HG03439 (cell line): ENCODE results near the gene FAM193A.
"Not testable (repeated sequence)": the region's sequence is repeated elsewhere in the genome, so short reads cannot be mapped to it uniquely, and the experiment has no call there.

ENCODE experiments used
- ATAC-seq: cut with Tn5 transposase; IDR thresholded peaks from one replicate; pipeline ENCODE4 v1.9.1; 2021; ENCODE audit warnings: mild to moderate bottlenecking, moderate library complexity; ENCODE audit not compliant: unreplicated experiment

Gene FAM193A

GRCh38 chr4:2604614-2605013 lies 68.2 kb downstream of the FAM193A start:
- no peak for ATAC-seq

- no peak for ATAC-seq
Measured at GRCh38 chr4:2606960-2607506, 70.6 kb downstream of the FAM193A start.

GRCh38 chr4:2607822-2608221 lies 71.4 kb downstream of the FAM193A start:
- ATAC-seq, result no peak

- ATAC-seq, result no peak
Measured at GRCh38 chr4:2608291-2608690, 71.8 kb downstream of the FAM193A start.

GRCh38 chr4:2615821-2616220 lies 79.4 kb downstream of the FAM193A start:
- ATAC-seq, result no peak

GRCh38 chr4:2617955-2618354 lies 81.5 kb downstream of the FAM193A start:
- ATAC-seq, result no peak

GRCh38 chr4:2618729-2619128 lies 82.3 kb downstream of the FAM193A start:
- not testable (repeated sequence) for ATAC-seq

- ATAC-seq, result no peak
Measured at GRCh38 chr4:2619459-2619858, 83.0 kb downstream of the FAM193A start.

- ATAC-seq, result no peak
Measured at GRCh38 chr4:2621419-2621818, 85.0 kb downstream of the FAM193A start.

GRCh38 chr4:2623442-2623841 lies 87.0 kb downstream of the FAM193A start:
- ATAC-seq, result no peak

GRCh38 chr4:2624782-2625530 lies 88.5 kb downstream of the FAM193A start:
- no peak for ATAC-seq

GRCh38 chr4:2626231-2626630 lies 89.8 kb downstream of the FAM193A start:
- ATAC-seq, result no peak

- ATAC-seq, result no peak
Measured at GRCh38 chr4:2630556-2631273, 94.3 kb downstream of the FAM193A start.

- no peak for ATAC-seq
Measured at GRCh38 chr4:2634014-2634413, 97.6 kb downstream of the FAM193A start.

- no peak for ATAC-seq
Measured at GRCh38 chr4:2636331-2636730, 99.9 kb downstream of the FAM193A start.

GRCh38 chr4:2636994-2637393 lies 100.5 kb downstream of the FAM193A start:
- not testable (repeated sequence) for ATAC-seq

GRCh38 chr4:2637956-2638552 lies 101.6 kb downstream of the FAM193A start:
- ATAC-seq, result no peak

- no peak for ATAC-seq
Measured at GRCh38 chr4:2638730-2639129, 102.3 kb downstream of the FAM193A start.

- no peak for ATAC-seq
Measured at GRCh38 chr4:2642968-2643367, 106.5 kb downstream of the FAM193A start.

GRCh38 chr4:2643555-2643954 lies 107.1 kb downstream of the FAM193A start:
- no peak for ATAC-seq

- ATAC-seq, result no peak
Measured at GRCh38 chr4:2646396-2647149, 110.1 kb downstream of the FAM193A start.
